K562 treated with DMSO at 1 percent for 48 hours (cell line): ENCODE data around the gene RPS6KA2. TPM values are rescaled to one million over a fixed set of nuclear protein-coding genes. Genes with fewer than 3 reads are reported as not detected.

Experiments used
- total RNA-seq: library from RNA; unstranded; fragments of 300-600 nt; gene quantifications from 2 replicates; pipeline ENCODE4 v1.2.3, GENCODE V29; 2022; ENCODE audit warnings: low replicate concordance; ENCODE audit errors: extremely low read depth

Gene RPS6KA2
- total RNA-seq: not detected in 2 replicates

GRCh38 chr6:166627033-166627874, at the start of gene RPS6KA2:
TSS of gene RPS6KA2 (minus strand) at chr6:166627251. CDS start at chr6:166627019, 232 bp downstream.

GRCh38 chr6:166586424-166587156, 40.5 kb downstream of the RPS6KA2 start, which contains the start of gene RAMACL:
TSS of gene RAMACL (minus strand) at chr6:166586678. CDS start at chr6:166586477, 201 bp downstream.

GRCh38 chr6:166382933-166383801, 243.9 kb downstream of the RPS6KA2 start, which contains the start of gene MPC1:
TSS of gene MPC1 (minus strand) at chr6:166382940. CDS start at chr6:166382876, 64 bp downstream.

Other genes starting within 250 kb of the RPS6KA2 start
- not detected in 2 replicates for gene MPC1, start 244.3 kb downstream of the RPS6KA2 start, total RNA-seq
- not detected in 2 replicates for gene RAMACL, start 40.6 kb downstream of the RPS6KA2 start, total RNA-seq